HG03521 (cell line): ENCODE measurements around the gene ATF6B.
"Not testable (repeated sequence)": the region's sequence is repeated elsewhere in the genome, so short reads cannot be mapped to it uniquely, and the experiment has no call there.

ENCODE experiments used
- ATAC-seq: cut with Tn5 transposase; IDR thresholded peaks from one replicate; pipeline ENCODE4 v1.9.1; 2021; ENCODE audit warnings: mild to moderate bottlenecking, moderate library complexity; ENCODE audit not compliant: unreplicated experiment

ATF6B gene

DNA sequence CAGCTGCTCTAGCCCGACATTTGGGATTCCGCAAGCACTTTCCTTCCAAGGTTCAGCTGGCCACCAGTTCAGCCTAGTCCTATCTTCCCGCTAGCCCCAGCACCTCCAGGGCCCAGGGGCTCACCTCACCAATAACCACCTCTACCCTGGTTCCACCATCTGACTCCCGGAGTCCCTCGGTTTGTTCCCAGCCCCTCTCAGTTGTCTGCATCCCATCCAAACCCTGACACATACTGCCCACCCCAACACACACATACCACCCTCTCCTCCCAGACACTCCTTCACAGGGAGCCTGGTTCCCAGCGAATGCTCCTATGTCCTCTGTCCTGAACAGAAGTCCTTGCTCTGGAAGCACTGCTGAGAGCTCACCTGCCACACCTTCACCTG is 19.3 kb downstream of the ATF6B start:
- ATAC-seq: no peak

DNA sequence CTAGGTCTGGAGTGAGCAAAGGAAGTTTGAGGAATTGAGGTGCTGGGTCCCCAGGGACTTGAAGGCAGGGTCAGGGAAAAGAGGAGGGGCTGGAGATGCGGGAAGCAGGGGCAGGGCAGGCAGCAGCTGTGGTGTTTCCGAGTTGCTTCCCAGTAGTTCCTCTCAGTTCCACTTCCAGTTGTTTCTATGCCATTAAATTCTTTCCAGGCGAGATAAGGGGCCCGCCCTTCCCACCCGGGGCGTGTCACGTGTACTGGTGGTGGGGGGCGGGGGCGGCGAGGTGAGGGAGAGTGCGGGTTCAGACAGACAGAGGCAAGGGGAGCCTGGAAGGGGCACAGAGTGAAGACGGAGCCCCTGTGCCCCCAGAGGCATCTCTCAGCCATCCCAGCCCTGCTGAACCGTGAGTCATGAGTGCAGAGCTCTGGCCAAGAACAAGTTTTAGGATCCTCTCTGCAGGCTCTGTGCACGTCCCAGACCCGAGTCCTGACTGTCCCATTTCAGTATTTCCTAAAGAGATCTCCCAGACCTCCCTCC is 19.9 kb downstream of the ATF6B start:
- ATAC-seq: no peak

DNA sequence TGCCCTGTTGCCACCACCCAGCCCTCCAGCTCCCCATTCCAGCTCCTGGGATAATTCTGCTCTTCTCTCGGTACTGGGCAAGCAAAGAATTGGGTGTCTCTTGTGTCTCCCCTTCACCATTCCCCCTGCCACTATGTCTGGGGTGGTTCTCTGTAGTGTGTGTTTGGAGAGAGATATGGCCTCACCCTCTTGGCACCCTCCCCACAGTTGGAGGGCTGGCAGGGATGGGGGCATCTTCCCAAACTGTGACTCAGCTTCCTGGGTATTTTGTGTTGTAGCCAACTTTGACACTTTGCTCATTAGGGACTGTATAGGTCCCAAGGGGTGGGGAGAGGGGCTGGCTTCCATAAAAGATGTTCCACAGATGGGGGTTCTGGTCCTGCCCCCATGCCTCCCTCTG is 20.6 kb downstream of the ATF6B start:
- ATAC-seq: no peak

DNA sequence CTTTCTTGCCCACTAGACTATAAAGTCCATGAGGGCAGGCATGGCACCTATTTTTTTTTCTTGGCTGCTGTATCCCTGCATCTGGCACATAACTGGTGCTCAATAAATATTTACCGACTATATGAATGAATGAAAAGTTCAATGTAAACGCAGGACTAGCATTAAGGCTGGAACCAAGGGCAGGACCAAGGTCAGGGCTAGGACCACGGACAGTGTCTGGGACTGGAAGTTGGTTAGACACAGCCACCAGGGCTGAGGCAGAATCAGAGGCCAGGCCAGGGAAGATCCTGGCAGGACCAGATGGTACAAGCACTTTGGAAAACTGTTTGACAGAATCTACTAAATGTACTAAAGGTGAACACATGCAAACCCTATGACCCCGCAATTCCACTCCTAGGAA is 22.6 kb downstream of the ATF6B start:
- ATAC-seq: no peak

DNA sequence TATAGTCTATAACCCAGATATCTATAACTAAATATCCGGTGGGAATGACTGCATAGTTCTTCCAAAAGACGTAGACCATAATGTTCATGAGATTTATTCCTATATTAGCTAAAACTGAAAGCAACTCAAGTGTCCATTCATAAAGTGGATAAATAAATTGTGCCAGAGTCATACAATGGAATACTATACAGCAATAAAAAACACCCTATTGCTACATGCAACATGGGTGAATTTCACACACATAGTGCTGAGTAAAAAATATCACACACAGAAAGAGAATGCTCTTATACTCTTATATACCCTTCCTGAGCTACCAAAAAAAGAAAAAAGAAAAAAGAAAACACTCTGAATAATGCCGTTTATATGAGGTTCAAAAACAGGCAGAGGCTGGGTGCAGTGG is 25.8 kb downstream of the ATF6B start:
- ATAC-seq: no peak

DNA sequence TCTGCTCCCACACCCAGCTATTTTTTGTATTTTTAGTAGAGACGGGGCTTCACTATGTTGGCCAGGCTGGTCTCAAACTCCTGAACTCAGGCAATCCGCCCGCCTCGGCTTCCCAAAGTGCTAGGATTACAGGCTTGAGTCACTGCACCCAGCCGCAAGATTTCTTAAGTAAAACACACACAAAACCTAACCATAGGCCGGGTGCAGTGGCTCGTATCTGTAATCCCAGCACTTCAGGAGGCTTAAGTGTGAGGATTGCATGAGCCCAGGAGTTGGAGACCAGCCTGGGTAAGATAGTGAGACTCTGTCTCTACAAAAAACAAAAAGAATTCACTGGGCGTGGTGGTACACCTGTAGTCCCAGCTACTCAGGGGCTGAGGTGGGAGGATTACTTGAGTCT is 27.8 kb downstream of the ATF6B start:
- not testable (repeated sequence) for ATAC-seq

DNA sequence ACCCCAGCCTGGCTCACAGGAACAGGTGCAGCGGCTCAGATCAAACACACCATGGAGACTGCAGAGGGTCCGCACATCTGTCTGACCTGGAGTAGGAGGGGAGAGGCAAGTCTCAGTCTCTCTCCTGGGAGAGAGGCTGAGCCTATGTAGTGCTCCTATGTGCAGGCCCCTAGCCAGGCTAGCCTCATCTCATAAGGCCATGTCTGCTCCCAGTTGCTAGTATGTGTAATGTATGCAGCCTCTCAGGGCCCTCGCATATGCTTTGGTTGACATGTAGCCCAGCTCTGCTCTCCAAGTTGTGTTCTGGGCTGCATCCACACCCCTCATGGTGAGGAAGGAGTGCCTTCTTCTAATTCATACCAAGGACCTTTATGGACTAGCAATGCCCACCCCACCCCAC is 30.7 kb downstream of the ATF6B start:
- ATAC-seq: no peak

- no peak for ATAC-seq
Measured at GRCh38 chr6:32096394-32097258, 31.4 kb downstream of the ATF6B start.

GRCh38 chr6:32096087-32096393 is 32.0 kb downstream of the ATF6B start:
- ATAC-seq: no peak

DNA sequence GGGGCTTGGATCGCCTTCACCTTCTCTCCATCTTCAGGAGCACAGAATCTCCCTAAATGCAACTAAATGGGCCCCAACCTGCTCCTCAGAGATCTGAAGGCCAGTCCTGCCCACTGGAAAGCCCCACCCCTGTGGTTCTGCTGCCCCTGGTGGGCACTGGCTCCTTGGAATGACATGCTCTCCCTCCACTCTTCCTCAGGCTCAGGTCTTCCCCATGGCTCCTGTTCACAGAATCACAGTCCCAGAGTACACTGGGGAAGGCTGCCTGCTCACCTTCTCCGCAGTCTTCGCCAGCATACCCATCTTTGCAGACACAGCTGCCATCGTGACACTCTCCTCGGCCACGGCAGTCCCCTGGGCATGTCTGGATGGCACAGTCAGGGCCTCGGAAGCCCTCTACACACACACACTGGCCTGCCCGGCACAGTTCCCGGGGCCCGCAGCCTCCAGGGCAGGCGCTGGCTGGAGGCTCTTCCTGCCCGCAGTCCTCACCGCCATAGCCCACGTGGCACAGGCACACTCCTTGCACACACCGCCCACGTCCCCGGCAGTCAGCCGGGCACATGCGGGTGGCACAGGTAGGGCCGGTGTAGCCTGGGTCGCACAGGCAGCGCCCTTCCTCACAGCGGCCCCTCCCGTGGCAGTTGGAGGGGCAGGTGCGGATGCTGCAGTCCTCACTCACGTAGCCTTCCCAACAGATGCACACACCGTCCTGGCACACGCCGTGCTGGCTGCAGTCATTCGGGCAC is 32.5 kb downstream of the ATF6B start:
- ATAC-seq: no peak

DNA sequence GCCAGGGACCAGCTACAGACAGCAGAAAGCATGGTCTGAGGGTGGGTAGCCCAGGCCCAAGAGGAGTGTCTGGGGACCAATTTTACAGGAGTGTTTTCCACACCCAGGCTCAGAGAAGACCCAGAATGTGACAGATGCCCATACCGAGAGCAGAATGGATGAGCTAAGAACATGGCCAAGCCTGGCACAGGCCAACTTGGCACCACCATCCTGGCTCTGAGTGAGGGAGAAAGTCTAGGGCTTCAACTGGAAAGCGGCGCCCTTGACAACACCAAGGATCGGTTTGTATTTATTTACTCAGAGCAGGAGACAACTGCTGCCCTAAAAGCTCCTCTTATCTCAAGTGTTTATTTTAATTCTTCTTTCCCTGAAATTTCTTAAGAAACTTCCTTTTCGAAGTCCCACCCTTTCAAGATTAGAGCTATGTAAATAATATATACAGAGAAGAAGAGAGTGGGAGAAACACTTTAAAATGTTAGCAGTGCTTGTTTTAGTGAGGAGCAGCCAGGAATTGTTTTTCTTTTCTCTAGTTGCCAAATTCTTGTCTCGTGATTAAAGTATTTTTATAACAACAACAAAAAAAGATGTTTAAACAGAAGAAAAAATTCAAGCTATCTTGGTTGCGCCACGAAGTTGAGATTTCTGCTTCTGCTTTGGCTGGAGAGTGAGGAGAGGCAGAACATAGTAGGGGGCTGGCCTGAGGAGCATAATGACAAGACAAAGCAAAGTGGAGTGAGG is 35.1 kb downstream of the ATF6B start:
- no peak for ATAC-seq

DNA sequence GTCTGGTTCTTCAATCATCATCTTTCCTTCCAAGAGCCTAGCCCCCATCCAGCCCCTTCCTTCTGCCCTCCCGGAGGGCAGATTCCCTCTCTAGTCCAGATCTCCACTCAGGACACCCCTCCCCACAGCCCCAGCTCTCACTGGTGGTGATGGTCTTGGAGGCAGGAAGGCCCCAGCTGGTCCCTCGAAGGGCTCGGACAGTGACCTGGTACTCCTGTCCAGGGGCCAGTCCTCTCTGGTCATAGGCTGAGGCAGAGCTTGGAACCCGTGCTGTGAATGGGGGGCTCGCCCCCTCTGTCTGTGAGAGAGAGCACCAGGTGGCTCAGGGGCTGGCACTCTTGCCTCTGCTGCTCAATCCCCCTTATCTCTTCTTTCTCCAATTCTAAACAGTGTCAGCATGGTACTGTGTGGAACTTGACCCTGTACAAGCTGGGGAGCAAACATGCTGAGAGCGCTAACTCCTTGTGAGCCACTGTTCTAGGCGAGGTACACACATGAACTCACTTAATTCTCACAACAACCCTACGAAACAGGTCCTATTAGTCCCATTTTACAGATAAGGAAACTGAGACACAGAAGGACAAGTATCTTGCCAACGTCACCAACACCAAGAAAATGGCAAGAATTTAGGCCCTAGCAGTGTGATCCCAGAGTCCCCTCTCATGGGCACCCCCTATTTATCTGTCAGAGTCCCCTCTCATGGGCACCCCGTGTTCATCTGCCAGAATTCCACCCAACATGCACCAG is 38.8 kb downstream of the ATF6B start:
- ATAC-seq: no peak

DNA sequence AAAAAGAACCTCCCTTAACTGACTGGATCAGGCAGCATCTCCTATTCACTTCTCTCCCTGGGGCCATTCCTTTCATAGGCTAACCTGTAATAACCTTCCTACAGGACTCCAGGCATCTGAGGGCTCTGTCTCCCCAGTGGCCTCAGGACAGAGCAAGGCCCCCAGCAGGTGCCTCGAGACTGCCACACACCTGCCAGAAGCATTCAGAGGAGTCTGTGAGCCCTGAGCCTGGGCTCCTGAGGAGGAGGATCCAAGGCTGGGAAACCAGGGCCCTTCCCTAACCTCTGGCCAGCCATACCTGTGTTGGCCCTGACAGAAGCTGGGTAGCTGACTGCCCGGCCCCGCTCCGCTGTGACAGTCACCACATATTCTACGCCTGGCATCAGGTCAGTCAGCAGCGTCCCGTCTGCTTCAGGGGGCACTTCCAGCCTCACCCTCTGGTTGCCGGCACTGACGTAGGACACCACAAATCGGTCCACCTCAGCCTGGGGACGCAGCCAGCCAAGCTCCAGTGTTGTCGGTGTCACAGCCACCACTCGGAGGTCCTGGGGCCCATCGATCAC is 39.5 kb downstream of the ATF6B start:
- ATAC-seq: no peak

DNA sequence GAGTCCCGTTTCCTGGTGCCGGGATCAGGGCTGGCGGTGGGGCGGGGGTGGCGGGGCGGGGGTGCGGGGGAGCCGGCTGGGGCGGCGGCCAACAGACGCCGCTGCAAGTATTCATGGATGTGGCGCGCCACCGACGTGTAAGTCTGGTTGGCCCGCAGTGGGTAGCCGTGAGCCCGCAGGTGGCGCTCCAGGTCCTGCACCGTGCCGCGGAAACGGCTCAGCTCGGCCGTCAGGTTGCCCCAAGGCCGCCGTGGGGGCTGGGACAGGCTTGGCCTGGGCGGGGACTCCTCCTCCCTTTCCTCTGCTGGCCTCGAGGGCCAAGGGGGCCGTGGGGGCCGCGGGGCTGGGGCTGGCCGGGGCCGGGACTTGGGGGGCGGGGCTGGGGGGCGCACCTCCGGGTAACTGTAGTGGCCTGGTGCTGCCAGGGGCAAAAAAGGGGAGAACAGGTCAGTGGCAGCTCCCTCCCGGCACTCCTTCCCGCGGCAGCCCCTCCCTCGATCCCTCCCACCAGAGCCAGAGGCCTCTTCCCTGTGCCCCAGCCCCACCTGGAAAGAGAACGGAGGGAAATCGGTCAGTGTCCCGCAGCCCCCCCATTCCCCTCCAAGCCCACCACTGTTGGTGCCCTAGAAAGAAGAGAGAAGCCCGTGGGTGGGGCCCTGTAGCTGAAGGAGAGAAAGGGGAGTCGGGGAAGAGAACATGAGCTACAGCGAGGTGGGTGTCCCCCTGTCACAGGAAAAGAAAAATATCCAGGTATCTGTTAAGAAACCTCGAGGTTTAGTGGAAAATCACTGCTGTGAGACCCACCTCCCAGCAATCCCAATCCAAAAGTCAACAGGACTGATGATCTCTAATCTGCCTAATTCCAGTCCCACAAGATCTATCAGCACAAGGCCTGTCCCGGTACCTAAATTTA is 40.2 kb downstream of the ATF6B start:
- ATAC-seq: no peak

DNA sequence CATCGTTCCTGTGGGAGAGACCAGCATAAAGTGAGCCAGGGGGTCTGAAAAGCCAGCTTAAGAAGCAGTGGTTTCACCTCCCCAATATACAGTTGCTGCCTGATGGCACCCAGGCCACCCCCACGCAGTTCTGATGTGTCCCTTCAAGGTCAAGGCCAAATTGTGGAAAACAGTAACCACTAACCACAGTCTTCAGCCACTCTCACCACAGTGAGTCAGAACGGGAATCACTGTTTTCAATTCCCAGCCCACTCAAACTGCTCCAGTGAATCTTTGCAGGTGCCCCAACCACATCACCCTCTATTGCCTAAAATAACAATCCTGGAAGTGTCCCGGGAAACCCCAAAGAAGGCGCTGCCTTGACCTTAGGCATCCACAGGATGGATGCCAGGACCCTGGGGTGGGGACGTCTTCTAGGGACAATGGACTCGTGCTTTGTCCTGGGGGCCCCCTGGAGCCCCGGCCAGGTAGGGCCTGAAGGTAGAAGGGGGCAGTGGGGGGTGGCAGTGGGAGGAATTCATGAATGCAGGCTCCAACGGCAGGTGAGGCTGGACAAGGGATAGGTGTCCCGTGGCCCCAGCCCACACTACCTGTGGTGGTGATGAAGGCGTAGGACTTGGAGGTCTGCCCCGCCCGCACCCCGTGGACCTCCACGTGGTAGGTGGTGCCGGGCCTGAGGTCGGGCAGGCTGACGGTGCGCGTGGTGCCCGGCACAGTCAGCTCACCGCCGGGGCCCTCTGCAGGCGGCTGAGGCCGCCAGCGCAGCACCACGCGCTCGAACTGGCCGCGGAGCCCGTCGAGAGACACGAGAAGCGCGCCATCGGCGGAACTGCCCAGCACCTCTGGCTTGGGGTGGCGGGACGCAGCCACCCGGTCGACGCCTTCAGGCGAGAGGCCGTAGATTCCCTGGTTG is 41.1 kb downstream of the ATF6B start:
- no peak for ATAC-seq

GRCh38 chr6:32085759-32086459 is 42.1 kb downstream of the ATF6B start:
- no peak for ATAC-seq

- no peak for ATAC-seq
Measured at GRCh38 chr6:32084780-32085179, 43.3 kb downstream of the ATF6B start.
